Activated T-cell treated with anti-CD3 and anti-CD28 coated beads, Interleukin-2, amount 50 U/mL, for 24 hours (primary cell): ENCODE results near the gene FUBP3.

Experiments
- DNase-seq: peaks from one replicate; pipeline ENCODE4 v3.0.0-alpha.2; 2020
- H3K27ac Mint-ChIP-seq: 2 replicates; pipeline ENCODE4 v1.8.0; 2020; ENCODE audit warnings: mild to moderate bottlenecking, mixed read lengths
- H3K27me3 Mint-ChIP-seq: 2 replicates; pipeline ENCODE4 v1.8.0; 2020; ENCODE audit warnings: mixed read lengths
- H3K36me3 Mint-ChIP-seq: 2 replicates; pipeline ENCODE4 v1.8.0; 2020; ENCODE audit warnings: low read depth, mixed read lengths
- H3K4me1 Mint-ChIP-seq: 2 replicates; pipeline ENCODE4 v1.8.0; 2020; ENCODE audit warnings: low read depth, mixed read lengths
- H3K4me3 Mint-ChIP-seq: 2 replicates; pipeline ENCODE4 v1.8.0; 2020; ENCODE audit warnings: mild to moderate bottlenecking, moderate library complexity, mixed read lengths
- H3K9me3 Mint-ChIP-seq: 2 replicates; pipeline ENCODE4 v1.8.0; 2020; ENCODE audit warnings: mixed read lengths

Gene FUBP3

DNA sequence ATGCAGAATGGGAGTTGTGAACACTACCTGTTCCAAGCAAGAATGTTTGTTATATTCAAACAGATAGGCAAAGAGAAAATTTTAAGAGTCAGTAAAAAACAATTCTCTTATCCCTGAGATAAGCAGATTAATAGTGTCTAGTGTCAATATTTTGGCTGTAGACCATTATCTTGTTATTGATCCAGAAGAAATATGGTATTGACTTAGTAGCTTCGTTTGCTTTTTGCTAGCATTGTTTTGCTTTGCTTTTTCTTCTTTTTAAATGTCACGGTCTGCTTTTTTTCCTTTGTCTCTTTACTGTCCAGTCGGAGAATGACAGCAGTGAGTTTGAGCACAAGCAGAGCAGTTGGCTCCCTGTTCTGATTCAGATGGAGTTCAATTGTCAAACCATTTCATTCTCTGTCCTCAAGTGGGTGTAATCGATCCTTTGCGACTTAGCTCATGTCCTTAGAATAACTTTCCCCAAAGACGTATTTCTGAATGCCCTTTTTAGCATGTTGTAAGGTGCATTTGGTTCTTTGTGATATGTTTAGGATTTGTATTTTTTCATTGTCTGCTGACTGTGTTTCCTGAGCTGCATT lies 29.3 kb downstream of the FUBP3 start:
- Mint-ChIP-seq H3K27ac (no peak overlapping the region), H3K4me3 (no peak overlapping the region), H3K27me3 (no peaks in the 10 kb centered on the region), H3K4me1 (no peaks in the 10 kb centered on the region), H3K36me3 (peaks cover 86% of the 10 kb centered on the region), H3K9me3 (no peaks in the 10 kb centered on the region)
- DNase-seq = no peak

DNA sequence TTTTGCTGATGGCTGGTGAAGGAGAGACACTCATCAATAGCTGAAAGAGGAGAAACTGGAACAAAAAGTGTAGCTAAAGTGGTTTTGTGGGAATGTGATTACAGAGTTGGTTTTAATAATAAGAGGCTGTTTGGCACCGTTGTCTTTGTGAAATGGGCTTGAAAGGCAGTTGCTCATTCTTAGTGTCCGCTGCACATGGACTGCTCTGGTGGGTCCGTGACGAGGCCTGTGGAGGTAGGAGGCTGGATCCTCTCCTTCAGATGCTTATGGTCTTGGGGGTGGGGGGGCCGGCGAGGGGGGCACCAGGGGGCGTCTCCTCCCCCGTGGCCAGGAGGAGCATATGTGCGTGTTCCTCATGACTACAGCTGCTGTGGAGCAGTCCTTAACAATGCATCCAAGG lies 29.8 kb downstream of the FUBP3 start:
- Mint-ChIP-seq H3K9me3 (no peaks in the 10 kb centered on the region), H3K4me3 (no peak overlapping the region), H3K4me1 (no peaks in the 10 kb centered on the region), H3K27ac (no peak overlapping the region), H3K27me3 (no peaks in the 10 kb centered on the region), H3K36me3 (peaks cover 86% of the 10 kb centered on the region)
- DNase-seq = no peak

DNA sequence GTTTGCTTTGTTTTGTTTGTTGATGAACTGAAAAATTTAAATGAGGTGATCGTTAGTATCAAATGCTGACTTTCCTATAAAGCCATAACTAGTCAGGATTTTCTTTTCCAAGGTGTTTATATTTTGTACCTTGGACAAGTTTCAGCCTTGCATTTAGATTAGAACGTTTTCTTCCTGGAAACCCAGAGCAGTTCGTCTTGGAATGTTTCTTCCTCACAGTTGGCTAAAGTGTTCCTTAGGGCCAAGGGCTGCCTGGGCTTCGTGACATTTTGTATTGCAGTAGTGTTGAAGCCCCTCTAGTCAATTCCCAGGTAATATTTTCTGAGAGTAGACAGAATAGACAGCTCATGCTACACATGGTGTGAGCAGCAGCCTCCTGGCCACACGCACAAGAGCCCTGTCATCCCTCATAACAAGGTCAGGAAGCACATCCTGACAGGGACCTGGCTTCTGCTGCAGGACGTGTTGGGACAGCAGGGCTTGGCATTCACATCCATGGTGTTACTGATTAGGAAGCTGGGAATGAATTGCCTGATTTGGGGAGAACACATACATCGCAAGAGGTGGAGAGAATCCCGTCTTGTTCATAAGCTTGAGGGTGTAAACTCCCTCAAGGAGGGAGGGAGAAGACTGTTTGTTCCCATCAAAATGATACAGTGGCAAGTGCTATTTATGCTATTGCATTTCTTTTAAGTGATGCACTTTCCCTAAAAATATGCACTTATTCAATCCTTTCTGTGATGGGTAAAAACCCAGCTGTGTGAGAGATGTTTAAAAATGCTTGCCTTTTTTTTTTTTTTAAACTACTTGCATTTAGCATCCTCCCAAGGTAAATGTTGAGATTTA lies 31.7 kb downstream of the FUBP3 start:
- no peaks in the 10 kb centered on the region for H3K4me1 Mint-ChIP-seq
- no peaks in the 10 kb centered on the region for H3K9me3 Mint-ChIP-seq
- no peaks in the 10 kb centered on the region for H3K27me3 Mint-ChIP-seq
- no peak overlapping the region for H3K4me3 Mint-ChIP-seq
- H3K36me3 Mint-ChIP-seq = peaks cover 91% of the 10 kb centered on the region
- no peak for DNase-seq
- H3K27ac Mint-ChIP-seq = no peak overlapping the region

GRCh38 chr9:130616451-130616850 lies 37.1 kb downstream of the FUBP3 start:
- Mint-ChIP-seq H3K9me3 (no peaks in the 10 kb centered on the region), H3K27me3 (no peaks in the 10 kb centered on the region), H3K4me3 (no peak overlapping the region), H3K27ac (no peak overlapping the region), H3K36me3 (peaks cover 98% of the 10 kb centered on the region), H3K4me1 (no peaks in the 10 kb centered on the region)
- no peak for DNase-seq

- no peak for DNase-seq
- Mint-ChIP-seq H3K4me3 (no peak overlapping the region), H3K9me3 (no peaks in the 10 kb centered on the region), H3K4me1 (no peaks in the 10 kb centered on the region), H3K27ac (no peak overlapping the region), H3K36me3 (peaks cover 93% of the 10 kb centered on the region), H3K27me3 (no peaks in the 10 kb centered on the region)
Measured at GRCh38 chr9:130623466-130623865, 44.1 kb downstream of the FUBP3 start.

GRCh38 chr9:130624154-130624553 lies 44.8 kb downstream of the FUBP3 start:
- H3K4me3 Mint-ChIP-seq = no peak overlapping the region
- peaks cover 90% of the 10 kb centered on the region for H3K36me3 Mint-ChIP-seq
- H3K27ac Mint-ChIP-seq = no peak overlapping the region
- H3K9me3 Mint-ChIP-seq = no peaks in the 10 kb centered on the region
- H3K27me3 Mint-ChIP-seq = no peaks in the 10 kb centered on the region
- DNase-seq = no peak
- no peaks in the 10 kb centered on the region for H3K4me1 Mint-ChIP-seq

- Mint-ChIP-seq H3K36me3 (peaks cover 89% of the 10 kb centered on the region), H3K4me1 (no peaks in the 10 kb centered on the region), H3K27me3 (no peaks in the 10 kb centered on the region), H3K4me3 (no peak overlapping the region), H3K27ac (no peak overlapping the region), H3K9me3 (no peaks in the 10 kb centered on the region)
- DNase-seq = no peak
Measured at GRCh38 chr9:130626249-130626996, 47.0 kb downstream of the FUBP3 start.

DNA sequence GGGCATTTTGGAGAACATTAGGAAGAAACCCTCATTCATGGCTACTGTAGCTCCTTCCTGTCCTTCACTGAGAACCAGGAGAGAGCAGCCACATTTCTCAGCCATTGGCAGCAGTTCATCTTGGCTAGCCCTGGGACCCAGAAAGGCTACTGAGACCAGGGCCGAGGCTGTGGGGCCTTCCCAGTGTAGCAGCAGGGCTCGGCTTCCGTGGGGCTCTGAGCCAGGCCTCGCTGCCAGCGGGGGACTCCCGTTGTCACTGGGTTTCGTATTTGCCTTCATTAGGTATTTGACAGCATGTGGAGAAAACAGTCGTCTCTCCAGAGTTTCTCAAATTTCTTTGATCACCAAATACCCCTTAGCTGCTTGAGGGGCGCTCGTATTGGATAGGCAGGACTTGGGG lies 47.7 kb downstream of the FUBP3 start:
- H3K4me3 Mint-ChIP-seq = no peak overlapping the region
- H3K36me3 Mint-ChIP-seq = peaks cover 91% of the 10 kb centered on the region
- no peak for DNase-seq
- no peaks in the 10 kb centered on the region for H3K27me3 Mint-ChIP-seq
- no peaks in the 10 kb centered on the region for H3K4me1 Mint-ChIP-seq
- no peaks in the 10 kb centered on the region for H3K9me3 Mint-ChIP-seq
- no peak overlapping the region for H3K27ac Mint-ChIP-seq

- H3K27me3 Mint-ChIP-seq = no peaks in the 10 kb centered on the region
- DNase-seq = peak; percentile 9
- H3K36me3 Mint-ChIP-seq = peaks cover 95% of the 10 kb centered on the region
- H3K4me1 Mint-ChIP-seq = no peaks in the 10 kb centered on the region
- no peaks in the 10 kb centered on the region for H3K9me3 Mint-ChIP-seq
- H3K27ac Mint-ChIP-seq = no peak overlapping the region
- H3K4me3 Mint-ChIP-seq = no peak overlapping the region
Measured at GRCh38 chr9:130627896-130628792, 48.8 kb downstream of the FUBP3 start.

- no peak for DNase-seq
- Mint-ChIP-seq H3K9me3 (no peaks in the 10 kb centered on the region), H3K27me3 (no peaks in the 10 kb centered on the region), H3K27ac (no peak overlapping the region), H3K4me3 (no peak overlapping the region), H3K36me3 (peaks cover 91% of the 10 kb centered on the region), H3K4me1 (no peaks in the 10 kb centered on the region)
Measured at GRCh38 chr9:130629443-130630070, 50.2 kb downstream of the FUBP3 start.

GRCh38 chr9:130630071-130630450 lies 50.7 kb downstream of the FUBP3 start:
- H3K27me3 Mint-ChIP-seq = no peaks in the 10 kb centered on the region
- no peak overlapping the region for H3K27ac Mint-ChIP-seq
- DNase-seq = no peak
- peaks cover 91% of the 10 kb centered on the region for H3K36me3 Mint-ChIP-seq
- no peaks in the 10 kb centered on the region for H3K9me3 Mint-ChIP-seq
- no peaks in the 10 kb centered on the region for H3K4me1 Mint-ChIP-seq
- no peak overlapping the region for H3K4me3 Mint-ChIP-seq

DNA sequence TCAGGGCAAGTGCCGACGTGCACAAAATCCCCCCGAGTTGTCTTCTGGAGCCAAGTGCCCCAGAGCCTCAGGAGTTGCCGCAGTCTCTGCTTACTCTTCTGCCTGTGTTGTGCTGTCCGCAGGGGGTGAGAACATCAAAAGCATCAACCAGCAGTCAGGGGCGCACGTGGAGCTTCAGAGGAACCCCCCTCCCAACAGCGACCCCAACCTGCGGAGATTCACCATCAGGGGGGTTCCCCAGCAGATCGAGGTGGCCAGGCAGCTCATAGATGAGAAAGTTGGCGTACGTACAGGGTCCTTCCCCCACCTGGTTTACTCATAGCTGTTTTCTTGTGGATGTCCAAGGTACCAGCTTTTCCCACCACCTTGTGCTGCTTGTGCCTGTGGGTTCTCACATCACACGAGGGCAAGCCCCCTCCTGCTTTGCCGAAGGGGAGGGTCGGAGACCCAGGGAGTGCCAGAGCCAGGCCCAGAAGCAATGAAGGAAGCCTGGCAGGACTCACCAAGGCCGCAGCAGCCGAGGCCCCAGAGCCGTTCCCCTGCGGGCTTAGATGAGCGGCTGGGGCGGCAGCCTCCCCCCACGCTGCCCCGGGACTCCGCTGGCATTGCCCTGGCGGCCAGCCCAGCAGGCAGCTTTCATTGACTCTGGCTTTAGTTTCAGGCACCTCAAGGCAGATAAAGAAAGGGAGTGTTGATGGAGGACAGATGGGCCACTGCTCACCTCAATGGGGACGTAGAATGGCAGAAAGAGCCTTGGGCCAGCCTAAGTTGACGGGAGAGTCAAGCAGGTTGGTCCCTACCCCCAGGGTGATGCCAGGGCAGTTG lies 51.3 kb downstream of the FUBP3 start:
- Mint-ChIP-seq H3K4me1 (no peaks in the 10 kb centered on the region), H3K4me3 (no peak overlapping the region), H3K9me3 (no peaks in the 10 kb centered on the region), H3K36me3 (peaks cover 89% of the 10 kb centered on the region), H3K27ac (no peak overlapping the region), H3K27me3 (no peaks in the 10 kb centered on the region)
- DNase-seq = no peak

- peaks cover 89% of the 10 kb centered on the region for H3K36me3 Mint-ChIP-seq
- no peaks in the 10 kb centered on the region for H3K4me1 Mint-ChIP-seq
- no peaks in the 10 kb centered on the region for H3K9me3 Mint-ChIP-seq
- no peak for DNase-seq
- no peak overlapping the region for H3K4me3 Mint-ChIP-seq
- H3K27me3 Mint-ChIP-seq = no peaks in the 10 kb centered on the region
- H3K27ac Mint-ChIP-seq = no peak overlapping the region
Measured at GRCh38 chr9:130631331-130632080, 52.1 kb downstream of the FUBP3 start.
